ENCODE data around the gene CUEDC1.

DNA sequence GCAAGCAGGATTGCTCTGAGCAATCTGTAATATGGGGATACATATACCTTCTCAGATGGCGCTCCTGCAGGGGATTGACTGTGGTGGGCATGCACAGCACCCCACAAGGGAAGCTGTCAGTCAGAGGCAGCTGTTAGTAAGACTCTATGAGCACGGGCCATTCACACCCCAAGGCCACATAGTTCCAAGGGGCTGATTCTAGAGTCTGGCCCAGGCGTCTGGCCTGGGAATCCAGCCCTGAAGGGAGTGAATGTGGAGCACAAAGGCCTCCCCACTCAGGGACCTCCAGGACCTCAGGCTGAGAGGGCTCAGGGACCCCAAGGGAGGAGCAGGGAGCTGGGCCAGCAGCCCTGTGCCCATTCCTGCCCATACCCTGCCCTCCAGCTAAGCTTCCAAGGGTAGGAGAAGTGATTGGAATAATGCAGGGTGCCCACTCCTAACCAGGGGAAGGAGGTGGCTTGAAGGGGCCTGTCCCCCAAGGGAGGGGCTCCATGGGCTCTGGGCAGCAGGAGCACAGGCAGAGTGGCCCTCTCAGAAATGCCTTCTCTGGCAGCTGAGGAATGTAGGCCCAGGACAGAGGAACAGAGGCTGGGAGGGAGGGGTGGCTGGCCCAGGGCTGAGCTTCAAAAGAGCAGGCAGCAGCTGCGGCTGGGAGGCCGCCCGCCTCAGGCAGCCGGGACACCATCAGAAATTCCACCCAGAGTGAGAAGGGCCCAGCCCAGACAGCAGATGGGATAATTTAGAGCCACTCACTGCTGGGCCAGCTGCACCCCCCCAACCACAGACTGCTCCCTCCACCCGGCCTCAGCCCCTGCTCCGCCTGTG, 56.5 kb downstream of the CUEDC1 start:
- TF ChIP-seq, protein P1, sequence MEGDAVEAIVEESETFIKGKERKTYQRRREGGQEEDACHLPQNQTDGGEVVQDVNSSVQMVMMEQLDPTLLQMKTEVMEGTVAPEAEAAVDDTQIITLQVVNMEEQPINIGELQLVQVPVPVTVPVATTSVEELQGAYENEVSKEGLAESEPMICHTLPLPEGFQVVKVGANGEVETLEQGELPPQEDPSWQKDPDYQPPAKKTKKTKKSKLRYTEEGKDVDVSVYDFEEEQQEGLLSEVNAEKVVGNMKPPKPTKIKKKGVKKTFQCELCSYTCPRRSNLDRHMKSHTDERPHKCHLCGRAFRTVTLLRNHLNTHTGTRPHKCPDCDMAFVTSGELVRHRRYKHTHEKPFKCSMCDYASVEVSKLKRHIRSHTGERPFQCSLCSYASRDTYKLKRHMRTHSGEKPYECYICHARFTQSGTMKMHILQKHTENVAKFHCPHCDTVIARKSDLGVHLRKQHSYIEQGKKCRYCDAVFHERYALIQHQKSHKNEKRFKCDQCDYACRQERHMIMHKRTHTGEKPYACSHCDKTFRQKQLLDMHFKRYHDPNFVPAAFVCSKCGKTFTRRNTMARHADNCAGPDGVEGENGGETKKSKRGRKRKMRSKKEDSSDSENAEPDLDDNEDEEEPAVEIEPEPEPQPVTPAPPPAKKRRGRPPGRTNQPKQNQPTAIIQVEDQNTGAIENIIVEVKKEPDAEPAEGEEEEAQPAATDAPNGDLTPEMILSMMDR (IDR thresholded peaks at IDR 0.05), result no peak
- TF ChIP-seq EP300 (IDR thresholded peaks at IDR 0.05) (no peak), POLR2A (IDR thresholded peaks at IDR 0.05) (no peak)

Data from ovary (tissue), 3 donors.